GM21528 (cell line): ENCODE measurements around the gene ATXN7L1.

ENCODE experiments used
- ATAC-seq: cut with Tn5 transposase; IDR thresholded peaks from one replicate; pipeline ENCODE4 v1.9.1; 2021; ENCODE audit warnings: mild to moderate bottlenecking, moderate library complexity; ENCODE audit not compliant: unreplicated experiment, low FRiP score

The ATXN7L1 gene

GRCh38 chr7:105759670-105760550 lies 116.5 kb downstream of the ATXN7L1 start:
- ATAC-seq: no peak

- ATAC-seq: no peak
Observed at GRCh38 chr7:105756367-105756766, 120.0 kb downstream of the ATXN7L1 start.

- ATAC-seq: no peak
Observed at GRCh38 chr7:105752671-105753275, 123.6 kb downstream of the ATXN7L1 start.

GRCh38 chr7:105751054-105751453 lies 125.3 kb downstream of the ATXN7L1 start:
- ATAC-seq: no peak

- no peak for ATAC-seq
Observed at GRCh38 chr7:105748701-105749100, 127.7 kb downstream of the ATXN7L1 start.

GRCh38 chr7:105745681-105746330 lies 130.6 kb downstream of the ATXN7L1 start:
- ATAC-seq: no peak

GRCh38 chr7:105744258-105744657 lies 132.1 kb downstream of the ATXN7L1 start:
- no peak for ATAC-seq

GRCh38 chr7:105743351-105744090 lies 132.9 kb downstream of the ATXN7L1 start:
- ATAC-seq: no peak

- no peak for ATAC-seq
Observed at GRCh38 chr7:105742787-105743186, 133.6 kb downstream of the ATXN7L1 start.

- ATAC-seq: no peak
Observed at GRCh38 chr7:105741982-105742381, 134.4 kb downstream of the ATXN7L1 start.

- no peak for ATAC-seq
Observed at GRCh38 chr7:105738133-105738532, 138.3 kb downstream of the ATXN7L1 start.

- no peak for ATAC-seq
Observed at GRCh38 chr7:105734233-105734632, 142.2 kb downstream of the ATXN7L1 start.

GRCh38 chr7:105731042-105731441 lies 145.4 kb downstream of the ATXN7L1 start:
- no peak for ATAC-seq

- ATAC-seq: no peak
Observed at GRCh38 chr7:105728028-105728427, 148.4 kb downstream of the ATXN7L1 start.

GRCh38 chr7:105724688-105725087 lies 151.7 kb downstream of the ATXN7L1 start:
- ATAC-seq: no peak

GRCh38 chr7:105723572-105723971 lies 152.8 kb downstream of the ATXN7L1 start:
- ATAC-seq: no peak

GRCh38 chr7:105721571-105722104 lies 154.8 kb downstream of the ATXN7L1 start:
- no peak for ATAC-seq

- no peak for ATAC-seq
Observed at GRCh38 chr7:105719919-105720318, 156.5 kb downstream of the ATXN7L1 start.

GRCh38 chr7:105719395-105719794 lies 157.0 kb downstream of the ATXN7L1 start:
- ATAC-seq: no peak

- ATAC-seq: no peak
Observed at GRCh38 chr7:105718511-105718925, 157.9 kb downstream of the ATXN7L1 start.
